Measurements from ENCODE around the gene NTM. TPM values are rescaled to one million over a fixed set of nuclear protein-coding genes. Genes with fewer than 3 reads are reported as not detected.

Gene NTM
- total RNA-seq, 1 experiment from 2014 or later, result 0.73 TPM

DNA sequence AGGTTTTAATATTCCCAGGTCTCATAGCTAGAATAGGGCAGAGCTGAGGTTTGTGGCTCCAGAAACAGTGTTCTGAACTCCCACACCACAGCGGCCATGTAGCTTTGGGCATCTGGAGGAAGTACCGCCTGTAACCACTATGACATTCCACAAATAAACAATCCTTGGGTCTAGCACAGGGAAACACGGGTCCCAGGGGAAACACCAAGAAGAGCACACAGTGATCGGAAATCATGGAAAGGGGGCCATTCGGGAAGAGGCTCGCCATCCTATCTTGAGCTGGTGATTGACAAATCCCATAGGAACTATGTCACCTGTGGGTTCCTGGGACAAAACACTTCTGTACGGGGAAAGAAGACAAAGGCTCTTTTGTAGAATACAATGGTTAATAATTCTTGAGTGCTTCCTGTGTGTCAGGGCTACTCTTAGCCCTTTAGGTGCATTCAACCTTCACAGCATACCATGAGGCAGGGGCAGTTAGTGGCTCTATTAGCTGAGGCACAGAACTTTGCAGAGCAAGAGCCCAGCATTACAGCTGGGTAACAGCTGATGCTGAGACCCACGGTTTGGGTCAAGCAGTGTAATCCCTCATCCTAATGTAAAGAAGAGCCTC, 514.2 kb downstream of the NTM start:
- H3K36me3 ChIP-seq (ENCODE audit: control insufficient read depth, insufficient read depth, low read length), result no peaks in the 10 kb centered on the region
- H3K4me1 ChIP-seq, result no peaks in the 10 kb centered on the region
- CTCF ChIA-PET, result no interaction called here
- H3K4me3 ChIP-seq (ENCODE audit: low read depth, low read length), result no peak overlapping the region
- H3K27me3 ChIP-seq (replicated peaks; ENCODE audit: control insufficient read depth, insufficient read depth, low read length), result no peaks in the 10 kb centered on the region
- H3K9me3 ChIP-seq, result no peaks in the 10 kb centered on the region
- Mint-ChIP-seq H3K27ac (ENCODE audit: unreplicated experiment) (no peak overlapping the region), H3K4me1 (ENCODE audit: low read depth, unreplicated experiment) (no peaks in the 10 kb centered on the region), H3K4me3 (ENCODE audit: unreplicated experiment) (no peak overlapping the region), H3K36me3 (ENCODE audit: insufficient read depth, unreplicated experiment) (no peaks in the 10 kb centered on the region), H3K9me3 (ENCODE audit: unreplicated experiment) (no peaks in the 10 kb centered on the region), H3K27me3 (ENCODE audit: insufficient read depth, unreplicated experiment) (peaks cover 21% of the 10 kb centered on the region)
- no TSS peak for BruUV-seq (replicated peaks)
- POLR2A ChIA-PET, result no interaction called here
- no peak for DNase-seq
- intact Hi-C loops (cut with micrococcal nuclease; ENCODE audit: unreplicated experiment), result no loop called here
- TF ChIP-seq, protein P1, sequence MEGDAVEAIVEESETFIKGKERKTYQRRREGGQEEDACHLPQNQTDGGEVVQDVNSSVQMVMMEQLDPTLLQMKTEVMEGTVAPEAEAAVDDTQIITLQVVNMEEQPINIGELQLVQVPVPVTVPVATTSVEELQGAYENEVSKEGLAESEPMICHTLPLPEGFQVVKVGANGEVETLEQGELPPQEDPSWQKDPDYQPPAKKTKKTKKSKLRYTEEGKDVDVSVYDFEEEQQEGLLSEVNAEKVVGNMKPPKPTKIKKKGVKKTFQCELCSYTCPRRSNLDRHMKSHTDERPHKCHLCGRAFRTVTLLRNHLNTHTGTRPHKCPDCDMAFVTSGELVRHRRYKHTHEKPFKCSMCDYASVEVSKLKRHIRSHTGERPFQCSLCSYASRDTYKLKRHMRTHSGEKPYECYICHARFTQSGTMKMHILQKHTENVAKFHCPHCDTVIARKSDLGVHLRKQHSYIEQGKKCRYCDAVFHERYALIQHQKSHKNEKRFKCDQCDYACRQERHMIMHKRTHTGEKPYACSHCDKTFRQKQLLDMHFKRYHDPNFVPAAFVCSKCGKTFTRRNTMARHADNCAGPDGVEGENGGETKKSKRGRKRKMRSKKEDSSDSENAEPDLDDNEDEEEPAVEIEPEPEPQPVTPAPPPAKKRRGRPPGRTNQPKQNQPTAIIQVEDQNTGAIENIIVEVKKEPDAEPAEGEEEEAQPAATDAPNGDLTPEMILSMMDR (IDR thresholded peaks at IDR 0.05; ENCODE audit: insufficient read depth in 1 of 2, low read depth in 1 of 2, low read length in 1 of 2, severe bottlenecking in 1 of 2, unreplicated experiment in 1 of 2), result no peak

DNA sequence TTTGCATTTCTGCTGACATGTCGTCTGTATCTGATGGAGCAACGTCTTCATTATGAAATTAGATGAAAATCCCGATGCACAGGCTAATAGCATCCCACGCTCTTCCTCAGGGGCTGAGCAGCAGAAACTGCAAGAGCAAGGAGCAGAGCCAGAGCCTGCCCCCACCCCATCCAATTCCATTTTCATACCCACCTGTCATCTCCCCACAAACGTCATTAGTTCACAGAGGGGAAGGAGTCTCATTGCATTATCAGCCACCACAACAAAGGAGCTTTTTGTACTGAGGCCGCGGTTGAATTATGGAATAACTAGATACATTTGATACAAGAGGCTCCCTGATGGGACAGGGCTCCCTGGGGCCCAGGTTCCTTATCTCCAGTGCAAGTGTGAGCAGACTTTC, 515.0 kb downstream of the NTM start:
- POLR2A ChIA-PET, result no interaction called here
- Histone ChIP-seq H3K4me3 (ENCODE audit: low read depth, low read length) (no peak overlapping the region), H3K36me3 (ENCODE audit: control insufficient read depth, insufficient read depth, low read length) (no peaks in the 10 kb centered on the region), H3K4me1 (no peaks in the 10 kb centered on the region), H3K27me3 (replicated peaks; ENCODE audit: control insufficient read depth, insufficient read depth, low read length) (no peaks in the 10 kb centered on the region), H3K9me3 (no peaks in the 10 kb centered on the region)
- intact Hi-C loops (cut with micrococcal nuclease; ENCODE audit: unreplicated experiment), result no loop called here
- CTCF ChIA-PET, result no interaction called here
- H3K4me3 Mint-ChIP-seq (ENCODE audit: unreplicated experiment), result no peak overlapping the region
- peaks cover 21% of the 10 kb centered on the region for H3K27me3 Mint-ChIP-seq (ENCODE audit: insufficient read depth, unreplicated experiment)
- no peaks in the 10 kb centered on the region for H3K36me3 Mint-ChIP-seq (ENCODE audit: insufficient read depth, unreplicated experiment)
- no peaks in the 10 kb centered on the region for H3K9me3 Mint-ChIP-seq (ENCODE audit: unreplicated experiment)
- BruUV-seq (replicated peaks), result no TSS peak
- DNase-seq, result no peak
- no peak overlapping the region for H3K27ac Mint-ChIP-seq (ENCODE audit: unreplicated experiment)
- no peaks in the 10 kb centered on the region for H3K4me1 Mint-ChIP-seq (ENCODE audit: low read depth, unreplicated experiment)
- TF ChIP-seq, protein P1 (IDR thresholded peaks at IDR 0.05; ENCODE audit: insufficient read depth in 1 of 2, low read depth in 1 of 2, low read length in 1 of 2, severe bottlenecking in 1 of 2, unreplicated experiment in 1 of 2), result no peak

DNA sequence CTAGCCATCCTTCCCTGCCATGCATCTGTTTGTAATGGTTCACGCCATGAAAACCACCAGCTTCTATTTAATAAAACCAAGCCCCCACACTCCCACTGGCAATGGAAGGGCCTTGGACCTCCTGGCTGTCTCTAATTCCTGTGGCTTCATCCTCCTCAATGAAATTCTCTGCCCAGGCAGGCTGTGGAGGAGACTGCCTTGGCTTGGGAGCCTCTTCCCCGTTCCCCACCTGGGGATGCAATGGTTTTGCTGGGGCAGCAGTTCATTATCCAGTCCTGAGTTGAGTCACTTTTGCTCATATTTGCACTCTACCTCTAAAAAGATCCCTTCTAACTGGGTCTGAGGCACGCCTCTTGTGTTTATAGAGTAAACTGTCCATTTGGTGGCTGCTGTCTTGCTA, 515.8 kb downstream of the NTM start:
- Histone ChIP-seq H3K36me3 (ENCODE audit: control insufficient read depth, insufficient read depth, low read length) (no peaks in the 10 kb centered on the region), H3K27me3 (replicated peaks; ENCODE audit: control insufficient read depth, insufficient read depth, low read length) (no peaks in the 10 kb centered on the region), H3K4me3 (ENCODE audit: low read depth, low read length) (no peak overlapping the region), H3K9me3 (no peaks in the 10 kb centered on the region), H3K4me1 (no peaks in the 10 kb centered on the region)
- Mint-ChIP-seq H3K9me3 (ENCODE audit: unreplicated experiment) (no peaks in the 10 kb centered on the region), H3K4me3 (ENCODE audit: unreplicated experiment) (no peak overlapping the region), H3K27me3 (ENCODE audit: insufficient read depth, unreplicated experiment) (peaks cover 17% of the 10 kb centered on the region), H3K36me3 (ENCODE audit: insufficient read depth, unreplicated experiment) (no peaks in the 10 kb centered on the region), H3K27ac (ENCODE audit: unreplicated experiment) (no peak overlapping the region), H3K4me1 (ENCODE audit: low read depth, unreplicated experiment) (no peaks in the 10 kb centered on the region)
- TF ChIP-seq, protein P1 (IDR thresholded peaks at IDR 0.05; ENCODE audit: insufficient read depth in 1 of 2, low read depth in 1 of 2, low read length in 1 of 2, severe bottlenecking in 1 of 2, unreplicated experiment in 1 of 2), result no peak
- CTCF ChIA-PET, result no interaction called here
- intact Hi-C loops (cut with micrococcal nuclease; ENCODE audit: unreplicated experiment), result no loop called here
- no peak for DNase-seq
- POLR2A ChIA-PET, result no interaction called here
- BruUV-seq (replicated peaks), result no TSS peak

Data from Caco-2 (cell line).